H1 (cell line): ENCODE results near the gene STAT1.

Source experiments
- CTCF ChIP-seq, 3 experiments: IDR thresholded peaks; 1 replicate in 2 of 3; 2 replicates in 1 of 3; pipeline versions ENCODE4 v1.5.1 to v1.6.1; 2011; ENCODE audit warnings: low read length in 3 of 3, mild to moderate bottlenecking in 3 of 3, inconsistent platforms in 2 of 3, low read depth in 1 of 3, moderate library complexity in 1 of 3; ENCODE audit not compliant: insufficient read depth in 1 of 3; ENCODE audit errors: control extremely low read depth in 1 of 3
- EZH2 ChIP-seq: fragments of 200-600 bp; sonication (generic); IDR thresholded peaks from 2 replicates; pipeline ENCODE4 v1.7.1; 2012; ENCODE audit warnings: low read depth, mild to moderate bottlenecking, moderate library complexity, low read length, inconsistent platforms; ENCODE audit not compliant: severe bottlenecking
- HDAC2 ChIP-seq, 2 experiments: fragments of 300-600 bp in 1 of 2; sonication (generic) in 1 of 2; IDR thresholded peaks; 2 replicates each; pipeline ENCODE4 v1.6.1; 2011 to 2012; ENCODE audit warnings: low read depth in 2 of 2, low read length in 2 of 2, mild to moderate bottlenecking in 2 of 2, moderate library complexity in 2 of 2, borderline replicate concordance in 1 of 2, inconsistent platforms in 1 of 2
- POLR2A ChIP-seq, 2 experiments: IDR thresholded peaks; 1 replicate in 1 of 2; 2 replicates in 1 of 2; pipeline ENCODE4 v1.6.1; 2011; ENCODE audit warnings: low read depth in 2 of 2, low read length in 2 of 2, mild to moderate bottlenecking in 2 of 2; ENCODE audit errors: control extremely low read depth in 1 of 2
- POLR2AphosphoS5 ChIP-seq: IDR thresholded peaks from 2 replicates; pipeline ENCODE4 v1.6.1; 2011; ENCODE audit warnings: low read depth, low read length
- RNF2 ChIP-seq: fragments of 200-900, 300-1000 bp; sonication (generic); IDR thresholded peaks from 2 replicates; pipeline ENCODE4 v1.7.1; 2016; ENCODE audit warnings: borderline replicate concordance, low read depth, mild to moderate bottlenecking, antibody characterized with exemption, low read length; ENCODE audit not compliant: poor library complexity, severe bottlenecking; ENCODE audit errors: missing control alignments
- SAP30 ChIP-seq: fragments of 300-600 bp; sonication (generic); IDR thresholded peaks from 2 replicates; pipeline ENCODE4 v1.7.1; 2012; ENCODE audit warnings: low read length, moderate library complexity, mild to moderate bottlenecking, inconsistent platforms; ENCODE audit not compliant: insufficient read depth, insufficient replicate concordance

- no peak for TF ChIP-seq HDAC2 (IDR thresholded peaks at IDR 0.05; ENCODE audit: borderline replicate concordance in 1 of 2, low read depth in 2 of 2, low read length in 2 of 2)
- TF ChIP-seq POLR2A (IDR thresholded peaks at IDR 0.05; ENCODE audit: control extremely low read depth in 1 of 2, low read depth in 2 of 2, low read length in 2 of 2) = no peak
- no peak for TF ChIP-seq SAP30
- TF ChIP-seq POLR2AphosphoS5 = no peak
- TF ChIP-seq CTCF (IDR thresholded peaks at IDR 0.05; ENCODE audit: control extremely low read depth in 1 of 3, insufficient read depth in 1 of 3, low read depth in 1 of 3, low read length in 3 of 3) = no peak
- no peak for TF ChIP-seq EZH2
- TF ChIP-seq RNF2 = no peak
These were observed 17.3 kb upstream of the STAT1 start for GRCh38 chr2:191031256-191031655.
